ENCODE data around the gene PIM1. TPM values are rescaled to one million over a fixed set of nuclear protein-coding genes. Genes with fewer than 3 reads are reported as not detected.

Gene PIM1
- total and polyA plus RNA-seq, 9 of the 15 experiments (the other 6 are each of a cell fraction or from before 2014, with no cell fraction given): 19.0 to 789 (median 212) TPM

GRCh38 chr6:37185949-37186720, 16.2 kb downstream of the PIM1 start (continued):
- TF ChIP-seq ZNF311 (CRISPR knock-in tag; IDR thresholded peaks at IDR 0.05): peak; percentile 34; the same call in 1 of the 2 replicates
- TF ChIP-seq HSF4 (CRISPR knock-in tag; IDR thresholded peaks at IDR 0.05; ENCODE audit: borderline replicate concordance): 0 out of 2 replicates have a peak, but pooled peaks have one; percentile 37
- TF ChIP-seq HDAC2 (IDR thresholded peaks at IDR 0.05): peak; percentile 61
- TF ChIP-seq NR2C1 (IDR thresholded peaks at IDR 0.05): peak; percentile 31; the same call in 1 of the 2 replicates
- TF ChIP-seq NR2C1 (tag; IDR thresholded peaks at IDR 0.05): peak; percentile 30; the same call in 1 of the 2 replicates
- TF ChIP-seq OTX1 (CRISPR knock-in tag; IDR thresholded peaks at IDR 0.05): 0 out of 2 replicates have a peak, but pooled peaks have one; percentile 5
- peak; percentile 41; the same call in 1 of the 2 replicates for TF ChIP-seq SMARCE1 (IDR thresholded peaks at IDR 0.05)
- TF ChIP-seq SMARCA5 (IDR thresholded peaks at IDR 0.05): peak; percentile 81; the same call in 1 of the 2 replicates
- TF ChIP-seq SOX6 (IDR thresholded peaks at IDR 0.05): peak; percentile 92
- TF ChIP-seq ESRRA (IDR thresholded peaks at IDR 0.05; ENCODE audit: borderline replicate concordance, low read depth): peak; percentile 18; the same call in 1 of the 2 replicates
- peak; percentile 7; the same call in 1 of the 2 replicates for TF ChIP-seq ZNF239 (CRISPR knock-in tag; IDR thresholded peaks at IDR 0.05)
- TF ChIP-seq HMG20B (CRISPR knock-in tag; IDR thresholded peaks at IDR 0.05): 0 out of 2 replicates have a peak, but pooled peaks have one; percentile 69
- peak; percentile 34; the same call in 1 of the 2 replicates for TF ChIP-seq GMEB1 (CRISPR knock-in tag; IDR thresholded peaks at IDR 0.05)
- TF ChIP-seq EP400 (IDR thresholded peaks at IDR 0.05): 0 out of 2 replicates have a peak, but pooled peaks have one; percentile 17
- TF ChIP-seq BCOR (IDR thresholded peaks at IDR 0.05): peak; percentile 81
- peak; percentile 89; the same call in 1 of the 2 replicates for TF ChIP-seq ZNF24 (IDR thresholded peaks at IDR 0.05)
- TF ChIP-seq LARP7 (IDR thresholded peaks at IDR 0.05): peak; percentile 37; the same call in 1 of the 2 replicates
- peak; percentile 61 for TF ChIP-seq SP1 (CRISPR knock-in tag; IDR thresholded peaks at IDR 0.05)
- TF ChIP-seq MEF2D (tag; conservative IDR thresholded peaks at IDR 0.05; ENCODE audit: low read depth): peak; percentile 98
- peak; percentile 49; the same call in 1 of the 2 replicates for TF ChIP-seq ADNP (tag; IDR thresholded peaks at IDR 0.05)
